Measurements from ENCODE around the gene JSRP1.

- TF ChIP-seq CTCF (IDR thresholded peaks at IDR 0.05; ENCODE audit: low read depth, low read length, poor library complexity, severe bottlenecking) (no peak), EZH2phosphoT487 (IDR thresholded peaks at IDR 0.05; ENCODE audit: borderline replicate concordance, low read length) (no peak)
These were observed 20.2 kb downstream of the JSRP1 start for GRCh38 chr19:2236064-2236313.
